Raji (cell line): ENCODE data around the gene CD99.

Experiments used
- POLR2A ChIP-seq: IDR thresholded peaks from 2 replicates; pipeline ENCODE4 v1.6.1; 2011; ENCODE audit warnings: low read depth, low read length, control low read depth; ENCODE audit not compliant: insufficient read depth

CD99 gene

GRCh38 chrX:2689773-2690666, 1.1 kb upstream of the CD99 start:
- no peak for TF ChIP-seq POLR2A

DNA sequence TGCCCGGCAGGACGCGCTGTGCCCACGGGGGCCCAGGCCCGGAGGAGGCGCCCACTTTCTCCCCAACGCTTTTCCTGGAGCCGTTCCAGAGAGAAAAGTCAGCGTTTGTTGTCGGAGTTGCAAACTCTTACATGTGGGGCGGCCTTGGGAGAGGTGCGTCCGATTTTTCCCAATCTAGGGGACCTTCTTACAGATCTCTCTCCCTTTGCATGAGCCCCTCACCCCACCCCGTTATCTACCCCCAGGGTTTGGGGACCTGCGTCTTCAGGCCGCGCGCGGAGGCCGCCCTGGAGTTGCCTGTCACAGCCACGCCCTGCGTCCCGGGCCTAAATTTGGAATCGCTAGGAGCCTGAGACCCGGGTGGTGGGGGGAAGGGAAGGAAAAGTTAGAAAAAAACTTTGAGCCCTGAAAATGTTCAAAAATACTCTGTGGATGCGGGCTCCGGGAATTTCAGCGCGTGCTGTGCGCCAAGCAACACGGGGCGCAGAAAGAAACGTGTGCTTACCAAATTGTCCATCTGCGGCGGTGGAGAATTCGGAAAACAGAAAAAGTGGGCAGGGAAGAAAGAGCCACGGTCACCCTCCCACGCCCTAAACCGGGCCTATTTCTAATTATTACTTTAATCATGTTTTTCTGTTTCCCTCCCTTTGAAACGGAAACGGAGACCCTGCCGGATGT, 587 bp downstream of the CD99 start:
- TF ChIP-seq POLR2A = no peak

DNA sequence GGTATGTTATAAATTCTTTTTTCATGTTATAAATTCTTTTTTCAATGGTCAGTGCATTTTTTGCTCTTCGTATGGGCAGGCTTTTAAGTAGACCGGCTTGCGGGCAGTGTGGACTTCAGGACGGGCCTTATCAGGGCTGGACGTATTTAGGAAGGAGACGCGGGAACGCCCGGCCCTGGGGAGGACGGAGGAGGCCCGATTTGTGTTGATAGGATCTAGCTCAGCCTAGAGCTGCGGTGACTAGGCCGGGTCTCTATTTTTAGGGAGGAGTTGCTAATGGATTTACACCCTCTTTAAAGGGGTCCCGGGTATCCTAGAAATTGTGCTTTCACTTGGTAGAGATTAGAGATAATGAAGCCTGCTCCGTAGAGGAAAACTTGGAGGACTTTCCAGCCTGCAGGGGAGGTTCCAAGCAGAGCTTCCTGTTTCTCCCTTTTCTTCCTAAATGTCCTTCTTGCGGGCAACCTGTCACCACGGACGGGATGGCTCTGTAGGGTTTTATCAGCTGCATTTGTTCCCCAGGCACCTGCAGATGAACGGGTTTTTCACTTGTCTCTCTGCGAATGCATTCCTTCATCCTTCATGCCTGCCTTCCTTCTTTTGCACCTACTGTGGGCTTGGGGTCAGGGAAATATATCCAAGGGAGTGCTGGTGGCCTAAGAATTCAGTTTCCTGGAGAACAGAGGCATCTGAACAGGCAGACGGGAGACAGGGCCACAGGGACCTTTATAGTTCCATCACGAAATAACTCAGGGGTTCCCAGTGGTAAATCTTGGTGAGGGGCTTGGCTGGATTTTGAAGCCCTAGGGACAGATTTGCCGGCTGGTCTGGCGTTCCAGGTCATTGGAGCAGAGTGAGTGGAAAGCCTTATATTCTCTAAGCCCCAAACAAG, 1.4 kb downstream of the CD99 start:
- no peak for TF ChIP-seq POLR2A

DNA sequence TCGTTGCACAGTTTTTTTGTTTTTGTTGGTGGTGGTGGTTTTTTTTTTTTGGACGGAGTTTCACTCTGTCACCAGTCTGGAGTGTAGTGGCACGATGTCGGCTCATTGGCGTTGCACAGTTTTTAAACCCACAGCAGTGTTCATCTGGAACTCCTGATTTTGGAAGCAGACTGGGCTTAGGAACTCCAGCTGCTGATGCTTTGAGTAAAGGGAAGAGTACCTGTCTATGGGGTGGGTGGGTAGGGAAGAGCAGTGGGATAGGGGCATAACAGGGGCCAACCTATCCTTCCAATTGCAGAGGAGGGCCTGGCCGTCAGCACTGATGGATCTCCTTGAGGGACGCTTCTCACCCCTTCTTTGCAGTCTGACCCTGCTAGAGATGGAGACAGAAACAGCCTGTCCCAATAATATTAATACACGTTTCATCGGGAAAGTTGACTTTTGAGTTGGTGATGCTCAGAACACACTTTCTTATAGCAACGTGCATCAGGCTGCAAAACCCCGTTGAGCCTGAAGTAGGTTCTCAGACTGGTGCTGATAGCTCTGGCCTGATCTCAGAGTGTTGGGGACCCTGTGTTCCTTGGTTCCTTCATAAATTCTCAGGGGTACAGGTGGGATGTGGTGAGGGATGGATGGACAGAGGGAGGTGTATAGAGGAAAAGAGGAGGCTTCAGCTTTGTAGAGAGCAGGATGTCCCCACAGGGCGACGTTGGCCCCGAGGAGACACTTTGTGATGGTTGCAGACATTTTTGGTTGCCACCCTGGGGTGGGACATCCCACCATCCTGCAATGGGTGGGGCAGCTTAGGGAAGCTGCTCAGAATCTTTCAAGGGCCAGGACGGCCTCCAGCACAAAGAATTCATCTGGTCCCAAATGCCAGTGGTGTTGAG, 2.3 kb downstream of the CD99 start:
- TF ChIP-seq POLR2A = no peak

DNA sequence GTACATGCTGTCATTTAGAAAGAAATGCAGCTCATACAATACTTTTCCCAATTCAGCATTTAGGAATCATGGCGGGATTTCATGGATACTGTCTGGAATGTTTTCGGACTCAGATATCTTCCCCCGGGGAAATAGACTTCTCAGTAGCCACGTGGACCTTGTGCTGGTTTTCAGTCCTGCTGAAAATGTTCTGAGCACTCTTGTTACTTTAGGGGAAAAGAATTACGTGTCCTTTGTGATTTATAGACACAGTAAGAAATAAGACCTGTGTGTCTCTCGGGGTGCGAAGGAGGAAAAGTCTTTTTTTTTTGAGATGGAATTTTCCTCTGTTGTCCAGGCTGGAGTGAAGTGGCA, 3.8 kb downstream of the CD99 start:
- TF ChIP-seq POLR2A = no peak

- TF ChIP-seq POLR2A = no peak
Observed at GRCh38 chrX:2696698-2697215, 5.7 kb downstream of the CD99 start.

DNA sequence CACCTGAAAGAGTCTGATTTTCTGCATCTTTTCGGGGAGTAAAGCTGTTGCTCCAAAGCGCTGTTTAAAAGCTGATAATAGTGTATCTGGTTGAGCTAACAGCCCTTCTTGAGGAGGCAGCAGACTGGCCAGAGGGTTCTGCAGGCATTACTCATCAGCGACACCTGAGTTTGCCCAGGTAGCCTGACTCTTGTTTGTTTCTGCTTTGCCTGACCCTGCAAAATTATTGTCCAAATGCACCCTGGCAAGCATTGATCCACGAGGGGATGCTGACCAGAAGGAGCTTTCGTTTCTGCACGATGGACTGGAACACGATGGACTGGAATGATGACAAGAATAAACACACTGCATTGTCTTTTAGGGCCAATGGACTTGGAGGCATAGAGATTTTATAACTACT, 6.2 kb downstream of the CD99 start:
- TF ChIP-seq POLR2A = no peak

- no peak for TF ChIP-seq POLR2A
Observed at GRCh38 chrX:2697741-2698299, 6.7 kb downstream of the CD99 start.

DNA sequence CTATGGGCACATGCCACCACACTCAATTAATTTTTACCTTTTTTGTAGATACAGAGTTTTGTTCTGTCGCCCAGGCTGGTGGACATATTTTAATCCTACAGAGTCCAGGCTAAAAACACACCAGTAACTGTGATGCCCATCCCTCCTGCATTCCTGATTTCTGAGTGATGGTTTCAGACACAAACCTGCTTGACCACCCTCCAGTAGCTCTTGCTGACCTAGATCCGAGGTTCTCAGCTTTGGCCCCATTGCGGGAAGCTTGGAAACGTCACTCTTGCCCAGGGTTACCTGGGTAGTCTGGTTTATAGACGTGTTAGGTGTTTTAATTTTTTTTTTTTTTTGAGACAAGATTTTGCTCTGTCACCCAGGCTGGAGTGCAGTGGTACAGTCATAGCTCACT, 7.5 kb downstream of the CD99 start:
- no peak for TF ChIP-seq POLR2A

DNA sequence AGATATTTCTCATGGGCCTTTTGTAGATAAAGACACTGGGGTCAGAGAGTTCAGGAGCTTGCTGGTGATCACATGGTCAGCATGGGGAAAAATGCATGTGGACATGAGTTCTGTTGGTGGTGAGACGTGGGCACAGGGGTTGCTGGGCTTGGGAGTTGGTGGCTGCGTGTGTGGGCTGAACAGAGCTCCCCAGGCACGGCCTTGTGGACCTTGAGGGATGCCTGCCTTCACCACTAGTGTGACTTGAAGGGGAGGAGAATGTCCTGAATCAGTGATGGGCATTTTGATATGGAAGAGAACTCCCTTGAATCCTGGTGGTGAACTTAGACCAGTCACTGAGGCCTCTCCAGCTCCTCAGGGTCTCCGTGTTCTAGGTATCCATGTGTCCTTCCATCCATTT, 8.9 kb downstream of the CD99 start:
- TF ChIP-seq POLR2A = no peak

GRCh38 chrX:2700405-2701320, 9.6 kb downstream of the CD99 start:
- TF ChIP-seq POLR2A = no peak

DNA sequence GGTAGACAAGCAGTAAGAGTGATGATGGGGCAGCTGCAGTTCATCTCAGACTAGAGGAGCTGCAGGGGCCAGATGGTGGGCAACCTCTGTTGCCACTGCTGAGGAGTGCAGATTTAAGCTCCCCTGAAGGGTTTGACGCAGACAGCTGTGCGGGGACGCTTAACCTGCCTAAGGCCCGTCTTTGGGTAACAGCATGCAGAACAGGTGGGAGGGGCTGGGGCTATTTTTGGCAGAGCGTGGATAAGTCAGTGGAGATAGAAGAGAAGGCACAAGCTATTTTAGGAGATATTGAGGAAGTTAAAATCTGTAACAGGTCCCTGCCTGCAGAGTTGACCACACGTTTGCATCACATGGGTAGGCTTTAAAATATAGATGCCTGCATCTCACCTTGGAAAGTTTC, 10.5 kb downstream of the CD99 start:
- TF ChIP-seq POLR2A = no peak

- no peak for TF ChIP-seq POLR2A
Observed at GRCh38 chrX:2703991-2704369, 12.9 kb downstream of the CD99 start.
